K562 (cell line): ENCODE data around the gene KLK3. TPM values are rescaled to one million over a fixed set of nuclear protein-coding genes. Genes with fewer than 3 reads are reported as not detected.

Source experiments
- ARID1B ChIP-seq: fragments of 450-650 bp; IDR thresholded peaks from 2 replicates; pipeline ENCODE4 v1.6.1; 2016; ENCODE audit warnings: antibody characterized with exemption, mild to moderate bottlenecking, inconsistent platforms
- BCOR ChIP-seq: fragments of 450-650 bp; IDR thresholded peaks from 2 replicates; pipeline ENCODE4 v1.6.1; 2016
- C11orf30 ChIP-seq: fragments of 450-650 bp; IDR thresholded peaks from 2 replicates; pipeline ENCODE4 v1.6.1; 2016; ENCODE audit warnings: low read depth, mild to moderate bottlenecking
- CBX8 ChIP-seq: fragments of 200-600 bp; sonication (generic); IDR thresholded peaks from 2 replicates; pipeline ENCODE4 v1.6.1; 2012; ENCODE audit warnings: borderline replicate concordance, mixed run types, low read depth, mild to moderate bottlenecking, moderate library complexity, mixed read lengths, low read length, control low read depth, inconsistent platforms; ENCODE audit not compliant: poor library complexity, severe bottlenecking; ENCODE audit errors: extremely low read depth
- E2F3 ChIP-seq: fragments of 250-450 bp; sonication (Bioruptor Pico); IDR thresholded peaks from 2 replicates; pipeline ENCODE4 v1.4.0; 2020; ENCODE audit warnings: mild to moderate bottlenecking
- EGR1 ChIP-seq: fragments of 450-650 bp; conservative IDR thresholded peaks from 2 replicates; pipeline ENCODE4 v1.6.1; 2017; ENCODE audit warnings: mild to moderate bottlenecking
- ELF4 ChIP-seq: fragments of 450-650 bp; formaldehyde crosslinking; IDR thresholded peaks from 2 replicates; pipeline ENCODE4 v1.4.0; 2022; ENCODE audit warnings: missing genetic modification characterization
- KAT8 ChIP-seq: fragments of 450-650 bp; IDR thresholded peaks from 2 replicates; pipeline ENCODE4 v1.6.1; 2016; ENCODE audit warnings: low read depth, mild to moderate bottlenecking
- KLF6 ChIP-seq: fragments of 250-450 bp; sonication (Bioruptor Pico); IDR thresholded peaks from 2 replicates; pipeline ENCODE4 v1.4.0; 2020; ENCODE audit warnings: mild to moderate bottlenecking, moderate library complexity, borderline replicate concordance
- POLR2A ChIP-seq: fragments of 450-650 bp; conservative IDR thresholded peaks from 2 replicates; pipeline ENCODE4 v1.6.1; 2016
- POLR2B ChIP-seq: fragments of 450-650 bp; IDR thresholded peaks from 2 replicates; pipeline ENCODE4 v1.6.1; 2018; ENCODE audit warnings: low read depth; ENCODE audit not compliant: partially characterized antibody
- RFX7 ChIP-seq: fragments of 250-450 bp; sonication (Bioruptor Pico); IDR thresholded peaks from 2 replicates; pipeline ENCODE4 v1.5.1; 2021; ENCODE audit warnings: mild to moderate bottlenecking
- SIN3A ChIP-seq, 2 experiments: fragments of 150-350 bp in 1 of 2; IDR thresholded peaks; 2 replicates each; pipeline ENCODE4 v1.6.1; 2011 to 2016; ENCODE audit warnings: borderline replicate concordance in 2 of 2, low read depth in 2 of 2, low read length in 2 of 2, mild to moderate bottlenecking in 2 of 2, moderate library complexity in 2 of 2; ENCODE audit not compliant: control insufficient read depth in 1 of 2
- SP1 ChIP-seq: sonication (generic); formaldehyde crosslinking; IDR thresholded peaks from 2 replicates; pipeline ENCODE4 v1.8.1; 2022; ENCODE audit warnings: mild to moderate bottlenecking, missing genetic modification reagents
- STAT5B ChIP-seq: fragments of 250-450 bp; sonication (Bioruptor Pico); IDR thresholded peaks from 2 replicates; pipeline ENCODE4 v1.8.0; 2021; ENCODE audit warnings: mild to moderate bottlenecking, inconsistent platforms
- ZNF124 ChIP-seq: sonication (generic); formaldehyde crosslinking; IDR thresholded peaks from 2 replicates; pipeline ENCODE4 v1.8.1; 2022; ENCODE audit warnings: missing genetic modification reagents
- ZNF212 ChIP-seq: fragments of 450-650 bp; formaldehyde crosslinking; IDR thresholded peaks from 2 replicates; pipeline ENCODE4 v1.4.0; 2020; ENCODE audit warnings: mild to moderate bottlenecking
- ZNF77 ChIP-seq: fragments of 250-450 bp; sonication (Bioruptor Pico); IDR thresholded peaks from 2 replicates; pipeline ENCODE4 v1.5.0; 2020
- polyA plus RNA-seq, 8 experiments: library from polyadenylated mRNA; depleted of rRNA in 4 of 8; stranded (reverse) in 5 of 8; unstranded in 3 of 8; fragments of >200 nt; fragmentation: Nextera tagmentation in 2 of 8; fragmentation: Illumina TruSeq in 1 of 8; extraction: Ambion mirVana in 2 of 8; extraction: Trizol in 1 of 8; gene quantifications; 2 replicates each; pipeline versions ENCODE4 v1.2.1 to v1.2.3, GENCODE V29; 2011 to 2014; ENCODE audit warnings: inconsistent platforms in 1 of 8, missing spikeins in 1 of 8
- total RNA-seq, 7 experiments: library from RNA; depleted of rRNA in 6 of 7; stranded (reverse); fragments of >200 nt in 6 of 7; fragmentation: Illumina TruSeq in 2 of 7; extraction: Trizol in 2 of 7; gene quantifications; 2 replicates each; pipeline versions ENCODE4 v1.2.1 to v1.2.3, GENCODE V29; 2011 to 2021; ENCODE audit warnings: low replicate concordance in 1 of 7
- TF ChIP-seq, protein P1 (sequence below), 3 experiments: fragments of 200-800 bp in 1 of 3; sonication (Bioruptor generic) in 1 of 3; sonication (generic) in 1 of 3; formaldehyde crosslinking in 1 of 3; IDR thresholded peaks; 2 replicates each; pipeline versions ENCODE4 v1.6.1 to v1.8.0; 2016 to 2022; ENCODE audit warnings: mild to moderate bottlenecking in 2 of 3, missing compliant biosample characterization in 2 of 3, missing genetic modification characterization in 2 of 3, missing genetic modification reagents in 1 of 3
- TF ChIP-seq, protein P2 (sequence below): fragments of 250-450 bp; sonication (Bioruptor Pico); IDR thresholded peaks from 2 replicates; pipeline ENCODE4 v1.4.0; 2020; ENCODE audit warnings: borderline replicate concordance
- TF ChIP-seq, protein P3 (sequence below): fragments of 450-650 bp; IDR thresholded peaks from 2 replicates; pipeline ENCODE4 v1.6.1; 2016
- TF ChIP-seq, protein P4 (sequence below): fragments of 450-650 bp; formaldehyde crosslinking; IDR thresholded peaks from 2 replicates; pipeline ENCODE4 v1.4.0; 2020; ENCODE audit warnings: mild to moderate bottlenecking, moderate library complexity
- TF ChIP-seq, protein P5 (sequence below): sonication (generic); formaldehyde crosslinking; IDR thresholded peaks from 2 replicates; pipeline ENCODE4 v1.8.0; 2023; ENCODE audit warnings: mild to moderate bottlenecking, missing genetic modification reagents

Gene KLK3
- total and polyA plus RNA-seq, 9 of the 15 experiments (the other 6 are each of a cell fraction or from before 2014, with no cell fraction given): not detected

DNA sequence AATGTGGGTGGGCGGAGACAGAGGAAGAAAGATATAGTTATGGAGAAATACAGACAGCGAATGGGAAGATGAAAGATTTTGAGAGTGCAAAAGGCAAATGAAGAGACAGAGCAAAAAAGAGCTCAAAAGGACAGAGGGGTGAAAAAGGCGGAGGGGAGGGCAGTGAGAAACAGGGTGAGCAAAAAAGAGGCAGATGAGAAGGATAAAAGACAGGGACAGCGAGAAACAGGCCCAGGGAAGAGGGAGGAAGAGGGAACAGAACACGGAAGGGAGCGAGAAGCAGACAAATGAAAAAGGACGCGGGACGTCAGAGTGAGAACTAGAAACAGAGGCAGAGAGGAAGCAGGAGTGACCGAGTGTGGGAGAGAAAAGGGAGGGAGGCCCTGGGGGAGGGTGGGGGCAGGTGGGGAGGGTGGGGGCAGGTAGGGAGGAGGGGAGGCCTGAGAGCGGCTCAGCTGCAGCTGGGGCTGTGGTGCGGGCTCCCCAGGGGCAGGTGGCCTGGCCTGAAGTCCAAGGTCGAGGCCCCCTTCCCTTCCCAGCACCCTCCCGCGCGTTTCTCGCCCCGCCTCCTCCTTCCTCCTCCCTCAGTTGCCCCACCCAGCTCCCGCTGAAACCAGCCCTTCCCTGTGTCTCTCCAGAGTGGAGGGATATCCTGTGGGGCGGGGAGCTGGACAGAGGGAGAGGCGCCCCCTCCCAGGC is 34.0 kb upstream of the KLK3 start (continued):
- TF ChIP-seq, protein P1, sequence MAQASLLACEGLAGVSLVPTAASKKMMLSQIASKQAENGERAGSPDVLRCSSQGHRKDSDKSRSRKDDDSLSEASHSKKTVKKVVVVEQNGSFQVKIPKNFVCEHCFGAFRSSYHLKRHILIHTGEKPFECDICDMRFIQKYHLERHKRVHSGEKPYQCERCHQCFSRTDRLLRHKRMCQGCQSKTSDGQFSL (CRISPR knock-in tag; IDR thresholded peaks at IDR 0.05): no peak
- TF ChIP-seq, protein P1 (tag; IDR thresholded peaks at IDR 0.05): no peak
- TF ChIP-seq EGR1 (no peak), ZNF124 (no peak), ZNF77 (no peak), ELF4 (CRISPR knock-in tag) (peak; percentile 57; the same call in 1 of the 2 replicates), KAT8 (no peak), STAT5B (no peak), SP1 (CRISPR knock-in tag) (peak; percentile 38; the same call in 1 of the 2 replicates), RFX7 (CRISPR knock-in tag) (no peak), POLR2B (peak; percentile 41), E2F3 (CRISPR knock-in tag) (no peak), BCOR (peak; percentile 34; the same call in 1 of the 2 replicates), ARID1B (peak; percentile 52), POLR2A (0 out of 2 replicates have a peak, but pooled peaks have one; percentile 37), CBX8 (no peak), KLF6 (CRISPR knock-in tag) (no peak), C11orf30 (no peak), ZNF212 (CRISPR knock-in tag) (no peak), SIN3A (IDR thresholded peaks at IDR 0.05; ENCODE audit: borderline replicate concordance in 2 of 2, control insufficient read depth in 1 of 2, low read depth in 2 of 2, low read length in 2 of 2) (no peak)
- TF ChIP-seq, protein P2, sequence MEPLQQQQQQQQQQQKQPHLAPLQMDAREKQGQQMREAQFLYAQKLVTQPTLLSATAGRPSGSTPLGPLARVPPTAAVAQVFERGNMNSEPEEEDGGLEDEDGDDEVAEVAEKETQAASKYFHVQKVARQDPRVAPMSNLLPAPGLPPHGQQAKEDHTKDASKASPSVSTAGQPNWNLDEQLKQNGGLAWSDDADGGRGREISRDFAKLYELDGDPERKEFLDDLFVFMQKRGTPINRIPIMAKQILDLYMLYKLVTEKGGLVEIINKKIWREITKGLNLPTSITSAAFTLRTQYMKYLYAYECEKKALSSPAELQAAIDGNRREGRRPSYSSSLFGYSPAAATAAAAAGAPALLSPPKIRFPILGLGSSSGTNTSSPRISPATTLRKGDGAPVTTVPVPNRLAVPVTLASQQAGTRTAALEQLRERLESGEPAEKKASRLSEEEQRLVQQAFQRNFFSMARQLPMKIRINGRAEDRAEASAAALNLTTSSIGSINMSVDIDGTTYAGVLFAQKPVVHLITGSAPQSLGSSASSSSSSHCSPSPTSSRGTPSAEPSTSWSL (CRISPR knock-in tag): no peak
- TF ChIP-seq, protein P3, sequence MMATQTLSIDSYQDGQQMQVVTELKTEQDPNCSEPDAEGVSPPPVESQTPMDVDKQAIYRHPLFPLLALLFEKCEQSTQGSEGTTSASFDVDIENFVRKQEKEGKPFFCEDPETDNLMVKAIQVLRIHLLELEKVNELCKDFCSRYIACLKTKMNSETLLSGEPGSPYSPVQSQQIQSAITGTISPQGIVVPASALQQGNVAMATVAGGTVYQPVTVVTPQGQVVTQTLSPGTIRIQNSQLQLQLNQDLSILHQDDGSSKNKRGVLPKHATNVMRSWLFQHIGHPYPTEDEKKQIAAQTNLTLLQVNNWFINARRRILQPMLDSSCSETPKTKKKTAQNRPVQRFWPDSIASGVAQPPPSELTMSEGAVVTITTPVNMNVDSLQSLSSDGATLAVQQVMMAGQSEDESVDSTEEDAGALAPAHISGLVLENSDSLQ: peak; percentile 17; the same call in 1 of the 2 replicates
- TF ChIP-seq, protein P4, sequence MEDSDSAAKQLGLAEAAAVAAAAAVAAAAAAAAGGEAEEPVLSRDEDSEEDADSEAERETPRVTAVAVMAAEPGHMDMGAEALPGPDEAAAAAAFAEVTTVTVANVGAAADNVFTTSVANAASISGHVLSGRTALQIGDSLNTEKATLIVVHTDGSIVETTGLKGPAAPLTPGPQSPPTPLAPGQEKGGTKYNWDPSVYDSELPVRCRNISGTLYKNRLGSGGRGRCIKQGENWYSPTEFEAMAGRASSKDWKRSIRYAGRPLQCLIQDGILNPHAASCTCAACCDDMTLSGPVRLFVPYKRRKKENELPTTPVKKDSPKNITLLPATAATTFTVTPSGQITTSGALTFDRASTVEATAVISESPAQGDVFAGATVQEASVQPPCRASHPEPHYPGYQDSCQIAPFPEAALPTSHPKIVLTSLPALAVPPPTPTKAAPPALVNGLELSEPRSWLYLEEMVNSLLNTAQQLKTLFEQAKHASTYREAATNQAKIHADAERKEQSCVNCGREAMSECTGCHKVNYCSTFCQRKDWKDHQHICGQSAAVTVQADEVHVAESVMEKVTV: no peak
- TF ChIP-seq, protein P5, sequence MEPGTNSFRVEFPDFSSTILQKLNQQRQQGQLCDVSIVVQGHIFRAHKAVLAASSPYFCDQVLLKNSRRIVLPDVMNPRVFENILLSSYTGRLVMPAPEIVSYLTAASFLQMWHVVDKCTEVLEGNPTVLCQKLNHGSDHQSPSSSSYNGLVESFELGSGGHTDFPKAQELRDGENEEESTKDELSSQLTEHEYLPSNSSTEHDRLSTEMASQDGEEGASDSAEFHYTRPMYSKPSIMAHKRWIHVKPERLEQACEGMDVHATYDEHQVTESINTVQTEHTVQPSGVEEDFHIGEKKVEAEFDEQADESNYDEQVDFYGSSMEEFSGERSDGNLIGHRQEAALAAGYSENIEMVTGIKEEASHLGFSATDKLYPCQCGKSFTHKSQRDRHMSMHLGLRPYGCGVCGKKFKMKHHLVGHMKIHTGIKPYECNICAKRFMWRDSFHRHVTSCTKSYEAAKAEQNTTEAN (CRISPR knock-in tag): no peak
